ENCODE measurements around the gene SLC38A7. TPM values are rescaled to one million over a fixed set of nuclear protein-coding genes. Genes with fewer than 3 reads are reported as not detected.

Gene SLC38A7
- total and polyA plus RNA-seq, 2 of the 13 experiments (the other 11 are each of a cell fraction or from before 2014, with no cell fraction given) = 13.2 to 14.1 TPM

- TF ChIP-seq ZNF646 (CRISPR knock-in tag; IDR thresholded peaks at IDR 0.05) (peak; percentile 77; the same call in 1 of the 2 replicates), UBTF (CRISPR knock-in tag; IDR thresholded peaks at IDR 0.05) (peak; percentile 99), E2F2 (CRISPR knock-in tag; IDR thresholded peaks at IDR 0.05; ENCODE audit: borderline replicate concordance) (0 out of 2 replicates have a peak, but pooled peaks have one; percentile 36), BRF2 (CRISPR knock-in tag; IDR thresholded peaks at IDR 0.05) (no peak; the same call in 1 of the 2 replicates), ZNF772 (CRISPR knock-in tag; IDR thresholded peaks at IDR 0.05) (peak; percentile 47), MTF1 (CRISPR knock-in tag; IDR thresholded peaks at IDR 0.05) (peak; percentile 44; the same call in 1 of the 2 replicates), CCAR2 (optimal IDR thresholded peaks at IDR 0.05; ENCODE audit: low read depth, low read length) (no peak), MTA3 (CRISPR knock-in tag; IDR thresholded peaks at IDR 0.05) (no peak), RBM39 (IDR thresholded peaks at IDR 0.05; ENCODE audit: low read depth, low read length, poor library complexity, severe bottlenecking) (peak; percentile 75), ZNF891 (CRISPR knock-in tag; IDR thresholded peaks at IDR 0.05) (peak; percentile 36; the same call in 1 of the 2 replicates), ZBTB44 (CRISPR knock-in tag; IDR thresholded peaks at IDR 0.05) (no peak), RFX1 (IDR thresholded peaks at IDR 0.05) (no peak)
Measured at GRCh38 chr16:58733671-58734458, 49.3 kb upstream of the SLC38A7 start, which contains the start of gene GOT2 (continued).

Measured in HepG2 (cell line).